NCI-H82 (cell line): ENCODE data around the gene CAVIN3.

ENCODE experiments used
- DNase-seq: peaks from one replicate; lab custom pipeline; 2025; lab: John Stamatoyannopoulos, UW

CAVIN3 gene

DNA sequence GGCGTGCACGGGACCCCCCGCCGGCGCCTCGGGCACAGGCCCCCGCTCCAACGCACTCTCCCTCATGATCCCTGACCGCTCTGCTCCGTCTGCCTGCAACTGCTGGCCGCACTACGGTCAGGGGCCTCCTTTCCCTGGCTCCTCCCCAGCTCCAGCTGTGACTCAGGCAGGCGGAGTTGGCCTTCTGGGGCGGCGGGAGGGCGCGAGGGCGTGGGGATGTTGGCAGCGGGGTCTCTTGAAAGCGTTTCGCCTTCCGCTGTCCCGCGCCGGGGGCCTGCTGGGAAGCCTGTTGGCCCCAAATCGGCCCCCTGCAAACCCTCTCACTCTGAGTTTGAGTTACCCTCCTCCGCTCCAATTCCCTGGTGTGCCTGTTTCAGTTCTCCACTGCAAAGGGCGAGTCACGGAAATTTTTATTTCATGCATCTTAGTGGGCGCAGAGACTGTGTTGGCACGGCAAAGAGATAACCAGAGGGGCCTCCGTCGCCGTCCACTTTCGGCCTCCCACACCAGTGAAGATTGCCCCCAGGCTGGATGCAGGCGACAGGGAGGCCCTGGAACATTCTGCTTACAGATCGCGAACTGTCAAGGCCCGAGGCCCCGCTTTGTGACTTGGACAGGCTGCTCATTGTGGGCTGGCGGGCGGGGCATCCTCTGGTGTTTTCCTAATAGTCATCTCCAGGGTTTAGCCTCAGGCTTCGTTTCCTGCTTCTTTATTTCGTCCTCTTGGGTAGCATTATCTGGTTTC lies at the start of gene CAVIN3:
CAVIN3 (minus strand) TSS at position 91 of the 745 bp plus-strand sequence; CDS start at position 66, 25 bp downstream.
- DNase-seq: no peak

DNA sequence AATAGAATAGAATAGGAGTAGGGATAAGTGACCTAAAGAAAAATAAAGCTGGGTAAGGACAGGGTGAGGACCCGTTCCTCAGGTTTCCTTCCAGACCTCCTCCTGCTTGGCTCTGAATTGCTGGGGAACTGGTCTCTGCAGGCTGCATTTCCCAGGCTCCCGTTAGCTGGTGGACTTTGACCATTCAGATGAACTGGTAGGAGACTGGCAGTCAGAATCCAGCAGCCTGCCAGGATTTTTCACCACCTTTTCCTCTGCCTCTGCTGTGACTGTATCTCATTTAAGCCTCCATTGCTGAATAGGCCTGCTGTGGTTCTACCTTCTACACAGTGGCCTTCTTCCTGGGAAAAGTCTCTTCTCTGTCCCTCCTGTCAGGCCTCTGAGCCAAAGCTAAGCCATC lies 45.4 kb upstream of the CAVIN3 start:
- DNase-seq: no peak

DNA sequence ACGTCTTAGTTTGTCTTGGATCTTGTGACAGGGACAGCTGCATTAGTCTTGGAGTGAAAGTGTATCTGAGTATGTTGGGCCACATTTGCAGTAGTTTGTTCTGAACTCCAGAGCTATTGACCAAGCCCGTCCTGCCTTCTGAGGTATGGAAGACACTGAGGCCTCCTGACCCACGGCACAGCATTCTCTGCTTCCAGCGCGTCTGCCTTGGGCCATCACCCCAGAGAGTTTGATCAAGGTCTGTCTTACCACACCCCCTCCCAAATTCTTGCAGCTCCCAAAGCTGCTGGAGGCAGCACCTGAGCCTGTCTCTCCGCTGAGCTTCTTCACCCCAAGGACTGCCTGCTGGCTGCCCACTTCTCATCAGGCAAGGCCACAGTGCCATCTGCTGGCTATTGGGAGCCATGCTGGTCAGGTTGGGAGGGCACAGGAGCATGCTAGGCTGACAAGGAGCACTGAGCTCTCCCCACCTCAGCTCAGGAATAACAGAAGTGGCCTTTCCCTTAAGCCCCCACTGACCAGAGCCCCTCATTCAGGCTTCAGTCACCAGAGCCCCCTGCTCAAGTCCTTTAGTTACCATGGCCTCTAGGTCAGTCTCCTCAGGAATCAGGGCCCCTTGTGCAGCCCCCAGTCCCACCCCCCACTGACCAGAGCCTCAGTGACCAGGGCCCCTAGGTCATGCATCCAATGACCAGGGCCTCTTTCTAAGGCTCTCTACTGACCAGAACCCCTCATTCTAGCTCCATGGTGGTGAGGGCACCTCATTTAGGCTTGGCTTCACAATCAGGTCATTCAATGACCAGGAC lies 42.8 kb upstream of the CAVIN3 start:
- DNase-seq: peak; percentile 78

DNA sequence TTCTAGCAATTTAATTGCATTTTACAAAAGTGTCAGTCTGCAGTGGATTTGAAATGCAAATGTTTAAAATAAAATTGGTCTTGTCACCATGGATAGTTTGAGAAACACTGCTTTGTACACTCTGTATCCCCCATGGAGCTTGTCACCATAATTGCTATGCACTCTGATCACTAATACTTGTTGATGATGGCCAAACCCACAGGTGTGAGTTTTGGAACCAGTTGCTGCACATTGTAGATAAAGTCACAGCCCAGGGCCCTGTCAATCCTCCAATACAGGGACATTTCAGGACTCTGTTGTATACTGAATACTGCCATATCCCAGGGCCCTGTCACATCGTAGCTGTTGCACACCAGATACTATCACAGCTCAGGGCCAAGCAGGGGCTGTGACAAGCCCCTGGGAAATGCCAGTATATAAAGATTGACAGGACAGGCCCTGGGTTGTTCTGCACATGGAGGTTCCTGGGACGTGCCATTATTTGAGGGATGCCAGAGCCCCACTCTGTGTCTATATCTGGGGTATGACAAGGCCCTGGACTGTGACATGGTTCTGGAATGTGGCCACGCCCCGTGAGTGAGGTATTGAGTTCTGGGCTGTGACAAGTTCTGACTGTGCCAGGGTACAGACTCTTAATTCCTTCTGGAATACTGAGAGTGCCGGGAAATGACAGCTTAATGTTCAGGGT lies 42.0 kb upstream of the CAVIN3 start:
- no peak for DNase-seq

GRCh38 chr11:6360183-6360582 lies 39.9 kb upstream of the CAVIN3 start:
- no peak for DNase-seq

DNA sequence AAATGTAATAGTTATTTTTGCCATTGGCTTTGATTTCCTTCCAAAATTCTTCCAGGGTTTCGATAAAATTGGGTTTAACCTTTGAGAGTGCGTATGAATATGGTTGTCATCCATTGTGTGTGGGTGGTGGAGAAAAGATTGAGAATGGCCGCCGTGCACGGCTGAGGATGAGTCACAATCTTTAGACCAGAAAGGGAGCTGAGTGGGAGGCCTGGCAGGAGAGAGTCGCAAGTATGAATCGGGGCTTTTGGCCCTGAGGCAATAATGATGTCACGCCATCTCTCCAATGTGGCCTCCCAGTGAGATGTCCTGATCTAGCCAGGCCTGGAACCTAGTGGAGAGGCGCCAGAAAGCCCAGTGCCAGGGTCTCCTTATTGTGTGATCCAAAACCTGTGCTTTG lies 36.9 kb upstream of the CAVIN3 start:
- DNase-seq: no peak

- no peak for DNase-seq
Measured at GRCh38 chr11:6356503-6357055, 36.3 kb upstream of the CAVIN3 start.

DNA sequence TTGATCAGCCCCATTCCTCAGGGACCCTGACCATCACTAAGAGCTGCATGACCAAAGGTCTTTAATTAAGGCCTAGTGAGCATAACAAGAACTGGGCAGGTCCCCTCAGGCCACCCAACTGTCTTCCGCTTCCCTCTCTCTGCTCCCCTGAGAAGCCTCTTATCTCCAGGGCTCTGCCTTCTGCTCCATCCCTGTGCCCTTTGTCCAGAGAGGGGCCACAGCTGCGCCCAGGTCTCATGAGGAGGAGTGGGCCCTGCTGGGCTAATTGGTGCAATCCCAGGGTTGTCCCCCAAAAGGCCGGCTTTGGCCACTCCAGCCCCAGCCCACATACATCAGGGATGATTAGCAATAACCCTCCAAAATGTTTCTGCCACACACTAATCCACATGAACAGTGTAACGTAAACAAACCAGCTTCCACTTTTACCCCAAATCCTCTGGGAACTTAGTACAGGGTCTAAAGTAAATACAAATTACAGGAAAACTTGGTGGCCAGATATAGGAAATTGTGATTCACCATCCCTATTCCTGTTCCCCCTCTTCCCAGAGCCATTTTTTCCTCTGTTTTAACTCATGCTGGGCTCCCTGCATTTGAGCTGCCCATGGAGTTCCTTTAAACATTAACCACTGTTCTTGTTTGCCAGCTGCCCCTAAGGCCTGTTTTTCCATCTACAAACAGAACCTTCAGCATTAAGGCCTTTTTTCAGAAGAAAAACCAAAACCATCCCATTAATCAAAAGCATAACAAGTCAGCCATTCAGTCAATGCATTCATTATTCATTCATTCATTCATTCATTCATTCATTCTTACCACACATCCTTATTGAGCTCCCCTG lies 34.6 kb upstream of the CAVIN3 start:
- no peak for DNase-seq

- peak; percentile 72 for DNase-seq
Measured at GRCh38 chr11:6353367-6353987, 33.2 kb upstream of the CAVIN3 start.

GRCh38 chr11:6351782-6352382 lies 31.6 kb upstream of the CAVIN3 start:
- DNase-seq: no peak

DNA sequence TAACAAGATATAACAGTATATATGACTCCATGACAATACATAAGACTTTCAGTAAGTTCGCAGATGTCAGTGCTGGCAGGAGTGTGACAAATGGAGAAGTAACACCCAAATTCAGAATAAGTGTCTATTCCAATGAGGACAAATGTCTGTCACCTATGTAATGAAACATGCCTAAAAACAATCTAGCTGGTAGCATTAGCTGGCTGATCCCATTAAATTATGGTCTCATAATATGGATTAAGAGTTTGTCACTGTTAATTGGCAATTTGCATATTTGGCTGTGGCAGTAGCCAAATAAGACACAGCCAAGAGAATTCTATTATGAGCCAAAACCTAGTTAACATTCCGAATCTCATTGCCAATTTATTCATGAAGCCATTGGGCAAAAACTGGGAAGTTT lies 30.2 kb upstream of the CAVIN3 start:
- no peak for DNase-seq

DNA sequence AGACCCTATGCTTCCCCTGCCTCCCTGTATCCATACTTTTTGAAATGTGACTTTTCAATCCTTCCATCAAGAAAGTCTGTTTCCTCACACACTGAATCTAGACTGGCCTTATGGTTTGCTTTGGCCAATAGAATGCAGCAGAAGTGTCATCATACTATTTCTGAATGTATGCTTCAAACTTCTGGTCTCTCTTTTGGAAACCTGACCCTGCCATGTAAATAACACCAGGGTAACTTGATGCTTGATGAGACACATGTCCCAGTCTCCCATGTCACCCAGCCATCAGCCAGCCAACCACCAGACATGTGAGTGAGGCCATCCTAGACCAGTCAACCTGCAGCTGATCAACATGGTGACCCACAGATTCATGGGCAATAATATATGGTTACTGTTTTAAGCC lies 29.7 kb upstream of the CAVIN3 start:
- no peak for DNase-seq

DNA sequence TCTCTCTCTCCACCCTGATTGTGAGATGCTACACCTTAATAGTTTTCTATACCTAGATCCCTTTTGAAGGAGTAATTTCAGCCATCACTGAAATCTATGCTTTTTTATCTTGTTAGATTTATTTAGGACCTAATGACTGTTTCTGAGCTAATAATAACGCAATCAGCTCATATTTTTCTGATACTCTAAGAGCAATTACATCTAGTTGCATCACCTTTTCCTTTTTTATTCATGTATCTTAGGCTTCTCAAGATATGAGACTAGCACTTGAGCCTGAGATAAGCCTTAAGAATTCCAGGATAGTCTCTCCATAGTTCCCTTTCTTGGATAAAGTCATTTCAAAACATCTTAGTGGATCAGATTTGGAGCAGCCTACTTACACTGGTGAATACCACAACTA lies 25.1 kb upstream of the CAVIN3 start:
- no peak for DNase-seq

DNA sequence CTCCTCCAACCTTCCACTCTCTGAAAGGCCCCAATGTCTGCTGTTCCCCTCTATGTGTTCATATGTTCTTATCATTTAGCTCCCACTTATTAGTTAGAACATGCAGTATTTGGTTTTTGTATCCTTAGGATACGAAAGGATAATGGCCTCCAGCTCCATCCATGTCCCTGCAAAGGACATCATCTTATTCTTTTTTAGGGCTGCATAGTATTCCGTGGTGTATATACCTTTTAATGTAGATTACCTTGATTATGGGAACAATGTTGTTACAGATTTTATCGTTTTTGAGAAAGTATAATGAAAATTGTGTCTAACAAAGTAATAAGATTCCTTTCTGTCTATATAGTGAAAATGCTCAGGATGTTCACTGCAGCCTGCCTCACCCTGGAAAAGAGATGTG lies 16.0 kb upstream of the CAVIN3 start:
- DNase-seq: no peak

GRCh38 chr11:6334806-6335205 lies 14.5 kb upstream of the CAVIN3 start:
- no peak for DNase-seq

GRCh38 chr11:6333095-6333494 lies 12.8 kb upstream of the CAVIN3 start:
- DNase-seq: no peak

- DNase-seq: no peak
Measured at GRCh38 chr11:6332066-6332465, 11.8 kb upstream of the CAVIN3 start.

GRCh38 chr11:6328321-6328720 lies 8.0 kb upstream of the CAVIN3 start:
- no peak for DNase-seq

DNA sequence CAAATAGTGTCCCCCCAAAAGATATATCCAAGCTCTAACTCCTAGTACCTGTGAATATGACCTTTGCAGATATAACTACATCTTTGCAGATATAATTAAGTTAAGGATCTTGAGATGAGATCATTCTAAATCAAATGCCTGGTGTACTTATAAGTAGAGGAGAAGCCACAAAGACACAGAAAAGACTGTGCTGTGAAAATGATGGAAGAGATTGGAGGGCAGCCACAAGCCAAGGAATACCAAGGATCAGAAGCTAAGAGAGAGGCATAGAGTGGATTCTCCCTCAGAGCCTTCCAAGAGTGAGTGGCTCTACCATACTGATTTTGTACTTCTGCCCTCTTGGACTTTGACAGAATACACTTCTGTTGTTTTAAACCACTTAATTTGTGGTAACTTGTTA lies 7.5 kb upstream of the CAVIN3 start:
- no peak for DNase-seq

DNA sequence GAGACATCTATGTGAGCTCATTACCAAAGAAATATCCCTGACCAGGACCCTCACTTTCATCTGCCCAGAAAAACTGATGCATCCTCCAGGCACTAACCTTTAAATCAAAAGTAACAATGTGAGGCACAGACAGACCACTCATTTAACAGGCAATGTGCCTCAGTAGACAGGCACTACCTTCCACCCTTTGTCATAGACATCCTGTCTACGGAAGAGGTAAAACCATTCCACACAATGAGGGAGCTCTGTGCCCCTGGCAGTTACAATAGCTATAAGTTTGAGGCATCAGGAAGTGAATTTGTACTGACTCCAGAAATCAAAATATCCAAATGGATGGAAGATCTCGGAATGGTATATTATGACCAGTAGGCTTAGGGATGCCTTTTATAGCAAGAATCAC lies 6.7 kb upstream of the CAVIN3 start:
- DNase-seq: no peak

DNA sequence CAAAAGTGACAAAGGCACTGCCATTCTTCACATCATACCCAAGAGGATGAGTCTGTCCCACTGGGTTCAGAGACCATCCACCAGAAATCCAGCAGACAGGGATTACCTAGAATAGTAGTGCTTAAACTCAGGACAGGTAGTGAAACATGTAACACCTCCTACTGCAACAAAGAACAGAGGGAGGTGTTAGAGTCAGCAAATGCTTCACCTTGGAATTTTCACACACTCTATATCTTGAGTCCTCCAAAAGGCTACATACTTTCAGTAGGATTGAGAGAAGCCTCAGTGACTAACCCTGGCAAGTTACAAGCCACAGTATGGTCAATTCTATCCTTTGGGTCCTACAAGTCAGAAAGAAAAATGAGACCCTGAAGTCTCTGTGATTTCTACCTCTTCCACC lies 6.0 kb upstream of the CAVIN3 start:
- no peak for DNase-seq
